ENCODE data around the gene BICDL1.

The BICDL1 gene

GRCh38 chr12:119988472-119989360 lies at the start of gene BICDL1:
Gene BICDL1 (plus strand): TSS chr12:119989236. CDS start chr12:119989869, 633 bp downstream.
- Mint-ChIP-seq H3K27ac (no peak within 1 kb of the TSS), H3K4me3 (peak within 1 kb of the TSS; percentile 82 to 88 (median 88)), H3K4me1 (peaks cover 26% of the 10 kb centered on the region), H3K9me3 (no peaks in the 10 kb centered on the region), H3K36me3 (ENCODE audit: low read depth) (no peaks in the 10 kb centered on the region), H3K27me3 (ENCODE audit: low read depth) (peaks cover 62% of the 10 kb centered on the region)
- peak in 1 of 3 experiments; percentile 40 for TF ChIP-seq CTCF (IDR thresholded peaks at IDR 0.05; ENCODE audit: unreplicated experiment in 3 of 3)

- Mint-ChIP-seq H3K27me3 (ENCODE audit: low read depth) (peaks cover 8% of the 10 kb centered on the region), H3K36me3 (ENCODE audit: low read depth) (no peaks in the 10 kb centered on the region), H3K9me3 (peaks cover 2% of the 10 kb centered on the region), H3K27ac (no peak overlapping the region), H3K4me3 (no peak overlapping the region), H3K4me1 (no peaks in the 10 kb centered on the region)
- TF ChIP-seq CTCF (IDR thresholded peaks at IDR 0.05; ENCODE audit: unreplicated experiment in 3 of 3): no peak
Measured at GRCh38 chr12:119940897-119941296, 48.1 kb upstream of the BICDL1 start.

GRCh38 chr12:119942386-119942785 lies 46.6 kb upstream of the BICDL1 start:
- H3K27ac Mint-ChIP-seq: no peak overlapping the region
- TF ChIP-seq CTCF (IDR thresholded peaks at IDR 0.05; ENCODE audit: unreplicated experiment in 3 of 3): no peak
- peaks cover 8% of the 10 kb centered on the region for H3K27me3 Mint-ChIP-seq (ENCODE audit: low read depth)
- no peaks in the 10 kb centered on the region for H3K4me1 Mint-ChIP-seq
- H3K36me3 Mint-ChIP-seq (ENCODE audit: low read depth): no peaks in the 10 kb centered on the region
- H3K4me3 Mint-ChIP-seq: no peak overlapping the region
- H3K9me3 Mint-ChIP-seq: peaks cover 2% of the 10 kb centered on the region

- Mint-ChIP-seq H3K4me1 (no peaks in the 10 kb centered on the region), H3K9me3 (peaks cover 2% of the 10 kb centered on the region), H3K4me3 (no peak overlapping the region), H3K27me3 (ENCODE audit: low read depth) (peaks cover 4% of the 10 kb centered on the region), H3K36me3 (ENCODE audit: low read depth) (no peaks in the 10 kb centered on the region), H3K27ac (no peak overlapping the region)
- no peak for TF ChIP-seq CTCF (IDR thresholded peaks at IDR 0.05; ENCODE audit: unreplicated experiment in 3 of 3)
Measured at GRCh38 chr12:119946213-119946612, 42.8 kb upstream of the BICDL1 start.

- Mint-ChIP-seq H3K4me1 (no peaks in the 10 kb centered on the region), H3K27me3 (ENCODE audit: low read depth) (peaks cover 9% of the 10 kb centered on the region), H3K9me3 (peaks cover 2% of the 10 kb centered on the region)
Measured at GRCh38 chr12:119949145-119949544, 39.9 kb upstream of the BICDL1 start.

More at GRCh38 chr12:119949145-119949544, 39.9 kb upstream of the BICDL1 start:
- no peak for TF ChIP-seq CTCF (IDR thresholded peaks at IDR 0.05; ENCODE audit: unreplicated experiment in 3 of 3)
- Mint-ChIP-seq H3K36me3 (ENCODE audit: low read depth) (no peaks in the 10 kb centered on the region), H3K27ac (no peak overlapping the region), H3K4me3 (no peak overlapping the region)

Data from nephron (organoid).